GM23338 (cell line): ENCODE results near the gene FBL. TPM values are rescaled to one million over a fixed set of nuclear protein-coding genes. Genes with fewer than 3 reads are reported as not detected.
"Not testable (repeated sequence)": the region's sequence is repeated elsewhere in the genome, so short reads cannot be mapped to it uniquely, and the experiment has no call there.

Experiments
- ATAC-seq: fragments of 200-7000 bp; cut with Tn5 transposase; 3 replicates; pipeline ENCODE4 v1.9.1; 2020
- DNase-seq: peaks from one replicate; pipeline ENCODE4 v3.0.0-alpha.2; 2015; ENCODE audit warnings: low spot score
- H2AFZ ChIP-seq: fragments of 200-600 bp; sonication (generic); 2 replicates; pipeline ENCODE4 v1.8.0; 2016; ENCODE audit warnings: antibody characterized with exemption, mild to moderate bottlenecking, moderate library complexity
- H3F3A ChIP-seq: fragments of 200-600 bp; sonication (generic); replicated peaks from 2 replicates; pipeline ENCODE4 v1.8.0; 2017; ENCODE audit warnings: antibody characterized with exemption, mixed run types, low read depth
- H3K27ac ChIP-seq: fragments of 200-600 bp; sonication (generic); 2 replicates; pipeline ENCODE4 v1.6.1; 2016; ENCODE audit warnings: low read depth
- H3K27me3 ChIP-seq: fragments of 200-600 bp; sonication (generic); 2 replicates; pipeline ENCODE4 v1.8.0; 2016; ENCODE audit warnings: mild to moderate bottlenecking, mixed run types, moderate library complexity; ENCODE audit not compliant: insufficient read depth
- H3K36me3 ChIP-seq: fragments of 200-600 bp; sonication (generic); 2 replicates; pipeline ENCODE4 v1.8.0; 2016; ENCODE audit warnings: mild to moderate bottlenecking; ENCODE audit not compliant: insufficient read depth
- H3K4me1 ChIP-seq: fragments of 200-600 bp; sonication (generic); 2 replicates; pipeline ENCODE4 v1.8.0; 2016; ENCODE audit warnings: mild to moderate bottlenecking, moderate library complexity; ENCODE audit not compliant: insufficient read depth
- H3K4me2 ChIP-seq: fragments of 200-600 bp; sonication (generic); 2 replicates; pipeline ENCODE4 v1.7.1; 2017; ENCODE audit warnings: mixed run types
- H3K4me3 ChIP-seq: fragments of 200-600 bp; sonication (generic); 2 replicates; pipeline ENCODE4 v1.6.1; 2016; ENCODE audit warnings: mixed run types
- H3K79me2 ChIP-seq: fragments of 200-600 bp; sonication (generic); replicated peaks from 2 replicates; pipeline ENCODE4 v1.8.0; 2017; ENCODE audit warnings: mild to moderate bottlenecking; ENCODE audit not compliant: insufficient read depth
- H3K9me2 ChIP-seq: fragments of 200-600 bp; sonication (generic); 2 replicates; pipeline ENCODE4 v1.8.0; 2017; ENCODE audit not compliant: insufficient read depth
- H4K20me1 ChIP-seq: fragments of 200-600 bp; sonication (generic); replicated peaks from 2 replicates; pipeline ENCODE4 v1.8.0; 2017; ENCODE audit warnings: mild to moderate bottlenecking; ENCODE audit not compliant: insufficient read depth
- H3K27ac Mint-ChIP-seq: 2 replicates; pipeline ENCODE4 v1.8.0; 2020; ENCODE audit warnings: inconsistent platforms, mild to moderate bottlenecking, moderate library complexity, mixed read lengths
- H3K27me3 Mint-ChIP-seq: 3 replicates; pipeline ENCODE4 v1.8.0; 2022; ENCODE audit warnings: low read depth, mild to moderate bottlenecking, moderate library complexity, mixed read lengths, inconsistent platforms; ENCODE audit not compliant: insufficient read depth, poor library complexity
- H3K36me3 Mint-ChIP-seq: 3 replicates; pipeline ENCODE4 v1.8.0; 2021; ENCODE audit warnings: low read depth, mild to moderate bottlenecking, inconsistent platforms, moderate library complexity, mixed read lengths
- H3K4me1 Mint-ChIP-seq: 3 replicates; pipeline ENCODE4 v1.8.0; 2020; ENCODE audit warnings: mild to moderate bottlenecking, inconsistent platforms, mixed read lengths
- H3K4me3 Mint-ChIP-seq: 3 replicates; pipeline ENCODE4 v1.8.0; 2021; ENCODE audit warnings: moderate library complexity, mild to moderate bottlenecking, inconsistent platforms, mixed read lengths
- H3K9me3 Mint-ChIP-seq: 3 replicates; pipeline ENCODE4 v1.8.0; 2020; ENCODE audit warnings: moderate library complexity, mild to moderate bottlenecking, inconsistent platforms, mixed read lengths
- CREB1 ChIP-seq: fragments of 250-450 bp; sonication (Bioruptor Pico); IDR thresholded peaks from 2 replicates; pipeline ENCODE4 v1.5.0; 2020; ENCODE audit warnings: low read depth, mild to moderate bottlenecking, moderate library complexity
- EZH2phosphoT487 ChIP-seq: fragments of 200-600 bp; sonication (generic); IDR thresholded peaks from one replicate; pipeline ENCODE4 v1.8.1; 2018; ENCODE audit warnings: antibody characterized with exemption; ENCODE audit not compliant: unreplicated experiment
- POLR2AphosphoS5 ChIP-seq: IDR thresholded peaks from 2 replicates; pipeline ENCODE4 v1.6.1; 2016; ENCODE audit warnings: antibody characterized with exemption, low read depth
- STAT1 ChIP-seq: IDR thresholded peaks from one replicate; pipeline ENCODE4 v1.6.1; 2016; ENCODE audit warnings: antibody characterized with exemption; ENCODE audit not compliant: unreplicated experiment
- ZNF114 ChIP-seq: fragments of 250-450 bp; sonication (Bioruptor Pico); IDR thresholded peaks from 2 replicates; pipeline ENCODE4 v1.5.0; 2020; ENCODE audit warnings: mild to moderate bottlenecking, moderate library complexity
- ZNF331 ChIP-seq: fragments of 250-450 bp; sonication (Bioruptor Pico); IDR thresholded peaks from 2 replicates; pipeline ENCODE4 v1.5.0; 2020; ENCODE audit warnings: low read depth, mild to moderate bottlenecking, moderate library complexity
- polyA plus RNA-seq: library from polyadenylated mRNA; unstranded; fragments of >200 nt; fragmentation: Nextera tagmentation; extraction: Ambion mirVana; gene quantifications from 2 replicates; pipeline ENCODE4 v1.2.1, GENCODE V29; 2016
- total RNA-seq: library from RNA; depleted of rRNA; stranded (reverse); fragments of >200 nt; shearing (Covaris generic); gene quantifications from 2 replicates; pipeline ENCODE4 v1.2.3, GENCODE V29; 2014
- TF ChIP-seq, protein P1 (sequence below): IDR thresholded peaks from 2 replicates; pipeline ENCODE4 v1.6.1; 2016; ENCODE audit warnings: antibody characterized with exemption
- TF ChIP-seq, protein P2 (sequence below), 2 experiments: fragments of 200-600 bp in 1 of 2; sonication (generic) in 1 of 2; conservative IDR thresholded peaks; 2 replicates each; pipeline versions ENCODE4 v1.5.1 to v1.6.1; 2016 to 2017; ENCODE audit warnings: antibody characterized with exemption in 2 of 2, low read depth in 2 of 2, mild to moderate bottlenecking in 2 of 2, moderate library complexity in 1 of 2
- TF ChIP-seq, protein P3 (sequence below): IDR thresholded peaks from one replicate; pipeline ENCODE4 v1.6.1; 2018; ENCODE audit warnings: antibody characterized with exemption; ENCODE audit not compliant: unreplicated experiment
- TF ChIP-seq, protein P4 (sequence below): fragments of 250-450 bp; sonication (Bioruptor Pico); IDR thresholded peaks from 2 replicates; pipeline ENCODE4 v1.5.0; 2020; ENCODE audit warnings: mild to moderate bottlenecking, moderate library complexity

FBL gene
- total and polyA plus RNA-seq, 2 experiments from 2014 or later, result 403 to 553 TPM

DNA sequence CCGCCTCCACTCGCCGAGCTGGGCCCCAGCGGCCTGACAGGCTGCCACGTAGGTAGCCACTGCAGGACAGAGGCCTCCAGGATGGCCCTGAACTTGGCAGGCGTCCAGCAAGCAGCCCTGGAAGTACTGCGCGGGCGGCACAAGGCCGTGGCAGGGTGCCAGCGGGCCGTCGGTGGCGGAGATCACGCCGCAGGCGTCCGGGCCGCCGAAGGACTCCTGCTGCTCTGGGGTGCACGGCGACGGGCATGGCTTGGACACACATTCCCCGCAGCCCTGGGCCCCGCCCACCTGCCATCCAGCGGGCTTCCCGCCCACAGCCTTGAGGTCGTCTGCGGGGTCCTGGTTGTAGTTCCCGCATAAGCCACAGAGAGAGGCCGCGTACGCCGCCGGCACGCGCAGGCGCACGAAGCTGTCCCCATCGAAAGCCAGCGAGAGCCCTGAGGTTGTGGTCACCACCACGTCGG lies 29.3 kb upstream of the FBL start:
- H3K4me1 ChIP-seq, H3K27ac Mint-ChIP-seq, H3K27ac ChIP-seq, H3K36me3 Mint-ChIP-seq, H3K9me3 Mint-ChIP-seq, H3K27me3 Mint-ChIP-seq, H3K4me3 Mint-ChIP-seq, H2AFZ ChIP-seq, H3K9me2 ChIP-seq, H3K79me2 ChIP-seq, H3K4me3 ChIP-seq, H3F3A ChIP-seq, H3K36me3 ChIP-seq, H3K4me1 Mint-ChIP-seq, H4K20me1 ChIP-seq, H3K27me3 ChIP-seq: not testable (repeated sequence)
- H3K4me2 ChIP-seq, result 0 out of 2 replicates have a peak overlapping the region, but pooled peaks have one; percentile 43
- ATAC-seq, result peak; percentile 85
- peak; percentile 86 for DNase-seq

DNA sequence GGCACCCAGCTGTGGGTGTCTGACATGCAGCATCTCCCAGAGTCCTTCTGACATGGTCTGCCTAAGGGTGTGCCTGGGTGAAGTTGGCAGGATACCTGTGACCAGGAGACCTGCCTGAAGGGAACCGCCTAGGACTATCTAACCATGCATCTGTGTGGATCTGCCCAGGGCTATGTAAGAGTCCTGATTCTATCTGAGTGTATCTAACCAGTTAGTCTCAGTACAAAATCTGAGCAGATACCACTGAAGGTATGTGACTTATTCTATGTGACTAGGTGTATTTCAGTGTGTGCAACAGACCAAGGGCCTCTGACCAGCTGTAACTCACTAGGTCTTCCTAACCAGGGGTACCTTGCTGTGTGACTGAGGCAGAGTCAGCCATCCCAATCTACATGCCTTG lies 28.2 kb upstream of the FBL start:
- DNase-seq (no peak), ATAC-seq (no peak)
- H3K27ac ChIP-seq, result no peak overlapping the region
- H3K36me3 ChIP-seq, result no peaks in the 10 kb centered on the region
- Mint-ChIP-seq H3K27ac (no peak overlapping the region), H3K4me3 (no peak overlapping the region), H3K9me3 (no peaks in the 10 kb centered on the region), H3K36me3 (no peaks in the 10 kb centered on the region), H3K4me1 (peaks cover 8% of the 10 kb centered on the region), H3K27me3 (peaks cover 15% of the 10 kb centered on the region)
- no peak overlapping the region for H2AFZ ChIP-seq
- no peaks in the 10 kb centered on the region for H3F3A ChIP-seq
- H3K27me3 ChIP-seq, result no peaks in the 10 kb centered on the region
- H3K4me2 ChIP-seq, result no peak overlapping the region
- H4K20me1 ChIP-seq, result no peaks in the 10 kb centered on the region
- no peaks in the 10 kb centered on the region for H3K79me2 ChIP-seq
- H3K9me2 ChIP-seq, result no peaks in the 10 kb centered on the region
- no peaks in the 10 kb centered on the region for H3K4me1 ChIP-seq
- no peak overlapping the region for H3K4me3 ChIP-seq
- no peak for TF ChIP-seq ZNF331 (CRISPR knock-in tag)
- TF ChIP-seq, protein P1, sequence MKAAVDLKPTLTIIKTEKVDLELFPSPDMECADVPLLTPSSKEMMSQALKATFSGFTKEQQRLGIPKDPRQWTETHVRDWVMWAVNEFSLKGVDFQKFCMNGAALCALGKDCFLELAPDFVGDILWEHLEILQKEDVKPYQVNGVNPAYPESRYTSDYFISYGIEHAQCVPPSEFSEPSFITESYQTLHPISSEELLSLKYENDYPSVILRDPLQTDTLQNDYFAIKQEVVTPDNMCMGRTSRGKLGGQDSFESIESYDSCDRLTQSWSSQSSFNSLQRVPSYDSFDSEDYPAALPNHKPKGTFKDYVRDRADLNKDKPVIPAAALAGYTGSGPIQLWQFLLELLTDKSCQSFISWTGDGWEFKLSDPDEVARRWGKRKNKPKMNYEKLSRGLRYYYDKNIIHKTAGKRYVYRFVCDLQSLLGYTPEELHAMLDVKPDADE, result no peak
- no peak for TF ChIP-seq STAT1
- TF ChIP-seq, protein P2, sequence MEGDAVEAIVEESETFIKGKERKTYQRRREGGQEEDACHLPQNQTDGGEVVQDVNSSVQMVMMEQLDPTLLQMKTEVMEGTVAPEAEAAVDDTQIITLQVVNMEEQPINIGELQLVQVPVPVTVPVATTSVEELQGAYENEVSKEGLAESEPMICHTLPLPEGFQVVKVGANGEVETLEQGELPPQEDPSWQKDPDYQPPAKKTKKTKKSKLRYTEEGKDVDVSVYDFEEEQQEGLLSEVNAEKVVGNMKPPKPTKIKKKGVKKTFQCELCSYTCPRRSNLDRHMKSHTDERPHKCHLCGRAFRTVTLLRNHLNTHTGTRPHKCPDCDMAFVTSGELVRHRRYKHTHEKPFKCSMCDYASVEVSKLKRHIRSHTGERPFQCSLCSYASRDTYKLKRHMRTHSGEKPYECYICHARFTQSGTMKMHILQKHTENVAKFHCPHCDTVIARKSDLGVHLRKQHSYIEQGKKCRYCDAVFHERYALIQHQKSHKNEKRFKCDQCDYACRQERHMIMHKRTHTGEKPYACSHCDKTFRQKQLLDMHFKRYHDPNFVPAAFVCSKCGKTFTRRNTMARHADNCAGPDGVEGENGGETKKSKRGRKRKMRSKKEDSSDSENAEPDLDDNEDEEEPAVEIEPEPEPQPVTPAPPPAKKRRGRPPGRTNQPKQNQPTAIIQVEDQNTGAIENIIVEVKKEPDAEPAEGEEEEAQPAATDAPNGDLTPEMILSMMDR (conservative IDR thresholded peaks at IDR 0.05; ENCODE audit: low read depth in 2 of 2), result no peak
- TF ChIP-seq, protein P3, sequence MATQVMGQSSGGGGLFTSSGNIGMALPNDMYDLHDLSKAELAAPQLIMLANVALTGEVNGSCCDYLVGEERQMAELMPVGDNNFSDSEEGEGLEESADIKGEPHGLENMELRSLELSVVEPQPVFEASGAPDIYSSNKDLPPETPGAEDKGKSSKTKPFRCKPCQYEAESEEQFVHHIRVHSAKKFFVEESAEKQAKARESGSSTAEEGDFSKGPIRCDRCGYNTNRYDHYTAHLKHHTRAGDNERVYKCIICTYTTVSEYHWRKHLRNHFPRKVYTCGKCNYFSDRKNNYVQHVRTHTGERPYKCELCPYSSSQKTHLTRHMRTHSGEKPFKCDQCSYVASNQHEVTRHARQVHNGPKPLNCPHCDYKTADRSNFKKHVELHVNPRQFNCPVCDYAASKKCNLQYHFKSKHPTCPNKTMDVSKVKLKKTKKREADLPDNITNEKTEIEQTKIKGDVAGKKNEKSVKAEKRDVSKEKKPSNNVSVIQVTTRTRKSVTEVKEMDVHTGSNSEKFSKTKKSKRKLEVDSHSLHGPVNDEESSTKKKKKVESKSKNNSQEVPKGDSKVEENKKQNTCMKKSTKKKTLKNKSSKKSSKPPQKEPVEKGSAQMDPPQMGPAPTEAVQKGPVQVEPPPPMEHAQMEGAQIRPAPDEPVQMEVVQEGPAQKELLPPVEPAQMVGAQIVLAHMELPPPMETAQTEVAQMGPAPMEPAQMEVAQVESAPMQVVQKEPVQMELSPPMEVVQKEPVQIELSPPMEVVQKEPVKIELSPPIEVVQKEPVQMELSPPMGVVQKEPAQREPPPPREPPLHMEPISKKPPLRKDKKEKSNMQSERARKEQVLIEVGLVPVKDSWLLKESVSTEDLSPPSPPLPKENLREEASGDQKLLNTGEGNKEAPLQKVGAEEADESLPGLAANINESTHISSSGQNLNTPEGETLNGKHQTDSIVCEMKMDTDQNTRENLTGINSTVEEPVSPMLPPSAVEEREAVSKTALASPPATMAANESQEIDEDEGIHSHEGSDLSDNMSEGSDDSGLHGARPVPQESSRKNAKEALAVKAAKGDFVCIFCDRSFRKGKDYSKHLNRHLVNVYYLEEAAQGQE, result no peak
- TF ChIP-seq ZNF114 (CRISPR knock-in tag), result no peak
- no peak for TF ChIP-seq POLR2AphosphoS5
- TF ChIP-seq, protein P4, sequence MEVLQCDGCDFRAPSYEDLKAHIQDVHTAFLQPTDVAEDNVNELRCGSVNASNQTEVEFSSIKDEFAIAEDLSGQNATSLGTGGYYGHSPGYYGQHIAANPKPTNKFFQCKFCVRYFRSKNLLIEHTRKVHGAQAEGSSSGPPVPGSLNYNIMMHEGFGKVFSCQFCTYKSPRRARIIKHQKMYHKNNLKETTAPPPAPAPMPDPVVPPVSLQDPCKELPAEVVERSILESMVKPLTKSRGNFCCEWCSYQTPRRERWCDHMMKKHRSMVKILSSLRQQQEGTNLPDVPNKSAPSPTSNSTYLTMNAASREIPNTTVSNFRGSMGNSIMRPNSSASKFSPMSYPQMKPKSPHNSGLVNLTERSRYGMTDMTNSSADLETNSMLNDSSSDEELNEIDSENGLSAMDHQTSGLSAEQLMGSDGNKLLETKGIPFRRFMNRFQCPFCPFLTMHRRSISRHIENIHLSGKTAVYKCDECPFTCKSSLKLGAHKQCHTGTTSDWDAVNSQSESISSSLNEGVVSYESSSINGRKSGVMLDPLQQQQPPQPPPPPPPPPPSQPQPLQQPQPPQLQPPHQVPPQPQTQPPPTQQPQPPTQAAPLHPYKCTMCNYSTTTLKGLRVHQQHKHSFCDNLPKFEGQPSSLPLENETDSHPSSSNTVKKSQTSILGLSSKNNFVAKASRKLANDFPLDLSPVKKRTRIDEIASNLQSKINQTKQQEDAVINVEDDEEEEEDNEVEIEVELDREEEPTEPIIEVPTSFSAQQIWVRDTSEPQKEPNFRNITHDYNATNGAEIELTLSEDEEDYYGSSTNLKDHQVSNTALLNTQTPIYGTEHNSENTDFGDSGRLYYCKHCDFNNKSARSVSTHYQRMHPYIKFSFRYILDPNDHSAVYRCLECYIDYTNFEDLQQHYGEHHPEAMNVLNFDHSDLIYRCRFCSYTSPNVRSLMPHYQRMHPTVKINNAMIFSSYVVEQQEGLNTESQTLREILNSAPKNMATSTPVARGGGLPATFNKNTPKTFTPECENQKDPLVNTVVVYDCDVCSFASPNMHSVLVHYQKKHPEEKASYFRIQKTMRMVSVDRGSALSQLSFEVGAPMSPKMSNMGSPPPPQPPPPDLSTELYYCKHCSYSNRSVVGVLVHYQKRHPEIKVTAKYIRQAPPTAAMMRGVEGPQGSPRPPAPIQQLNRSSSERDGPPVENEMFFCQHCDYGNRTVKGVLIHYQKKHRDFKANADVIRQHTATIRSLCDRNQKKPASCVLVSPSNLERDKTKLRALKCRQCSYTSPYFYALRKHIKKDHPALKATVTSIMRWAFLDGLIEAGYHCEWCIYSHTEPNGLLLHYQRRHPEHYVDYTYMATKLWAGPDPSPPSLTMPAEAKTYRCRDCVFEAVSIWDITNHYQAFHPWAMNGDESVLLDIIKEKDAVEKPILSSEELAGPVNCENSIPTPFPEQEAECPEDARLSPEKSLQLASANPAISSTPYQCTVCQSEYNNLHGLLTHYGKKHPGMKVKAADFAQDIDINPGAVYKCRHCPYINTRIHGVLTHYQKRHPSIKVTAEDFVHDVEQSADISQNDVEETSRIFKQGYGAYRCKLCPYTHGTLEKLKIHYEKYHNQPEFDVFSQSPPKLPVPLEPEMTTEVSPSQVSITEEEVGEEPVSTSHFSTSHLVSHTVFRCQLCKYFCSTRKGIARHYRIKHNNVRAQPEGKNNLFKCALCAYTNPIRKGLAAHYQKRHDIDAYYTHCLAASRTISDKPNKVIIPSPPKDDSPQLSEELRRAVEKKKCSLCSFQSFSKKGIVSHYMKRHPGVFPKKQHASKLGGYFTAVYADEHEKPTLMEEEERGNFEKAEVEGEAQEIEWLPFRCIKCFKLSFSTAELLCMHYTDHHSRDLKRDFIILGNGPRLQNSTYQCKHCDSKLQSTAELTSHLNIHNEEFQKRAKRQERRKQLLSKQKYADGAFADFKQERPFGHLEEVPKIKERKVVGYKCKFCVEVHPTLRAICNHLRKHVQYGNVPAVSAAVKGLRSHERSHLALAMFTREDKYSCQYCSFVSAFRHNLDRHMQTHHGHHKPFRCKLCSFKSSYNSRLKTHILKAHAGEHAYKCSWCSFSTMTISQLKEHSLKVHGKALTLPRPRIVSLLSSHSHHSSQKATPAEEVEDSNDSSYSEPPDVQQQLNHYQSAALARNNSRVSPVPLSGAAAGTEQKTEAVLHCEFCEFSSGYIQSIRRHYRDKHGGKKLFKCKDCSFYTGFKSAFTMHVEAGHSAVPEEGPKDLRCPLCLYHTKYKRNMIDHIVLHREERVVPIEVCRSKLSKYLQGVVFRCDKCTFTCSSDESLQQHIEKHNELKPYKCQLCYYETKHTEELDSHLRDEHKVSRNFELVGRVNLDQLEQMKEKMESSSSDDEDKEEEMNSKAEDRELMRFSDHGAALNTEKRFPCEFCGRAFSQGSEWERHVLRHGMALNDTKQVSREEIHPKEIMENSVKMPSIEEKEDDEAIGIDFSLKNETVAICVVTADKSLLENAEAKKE (CRISPR knock-in tag), result no peak
- no peak for TF ChIP-seq EZH2phosphoT487
- no peak for TF ChIP-seq CREB1 (CRISPR knock-in tag)
